GM11168 (cell line): ENCODE data around the gene FMO4.
"Not testable (repeated sequence)": the region's sequence is repeated elsewhere in the genome, so short reads cannot be mapped to it uniquely, and the experiment has no call there.

Source experiments
- in situ Hi-C: fragments of 300-500 bp; cut with MboI; formaldehyde crosslinking; loops from one replicate; pipeline ENCODE4 v1.12.0; 2022; ENCODE audit warnings: low sequenced_read_pairs; ENCODE audit not compliant: unreplicated experiment

FMO4 gene

DNA sequence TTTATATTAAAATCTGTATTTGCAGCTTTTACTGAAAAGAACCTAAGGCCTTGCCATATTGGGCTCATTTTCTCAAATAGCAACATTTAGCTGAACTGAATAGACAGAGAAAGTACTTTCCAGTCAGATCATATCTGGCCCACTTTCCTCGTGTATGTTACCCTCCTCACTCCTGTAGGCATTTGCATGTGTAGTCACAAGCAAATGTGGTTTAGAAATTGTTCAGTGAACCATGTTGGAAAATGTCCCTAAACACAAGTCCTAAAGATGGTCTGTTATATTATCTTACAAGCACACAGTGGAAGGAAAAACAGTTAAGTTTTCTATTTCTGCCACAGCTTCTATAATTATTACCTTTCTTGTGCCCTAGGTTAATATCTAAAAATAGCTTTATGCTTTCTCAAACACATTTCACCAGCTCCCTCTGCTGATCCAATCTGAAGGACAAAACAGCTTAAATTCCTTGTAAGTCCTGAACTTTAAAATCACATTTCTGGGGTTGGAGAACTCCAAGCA lies 606 bp upstream of the FMO4 start:
- in situ Hi-C loops = no loop called here

DNA sequence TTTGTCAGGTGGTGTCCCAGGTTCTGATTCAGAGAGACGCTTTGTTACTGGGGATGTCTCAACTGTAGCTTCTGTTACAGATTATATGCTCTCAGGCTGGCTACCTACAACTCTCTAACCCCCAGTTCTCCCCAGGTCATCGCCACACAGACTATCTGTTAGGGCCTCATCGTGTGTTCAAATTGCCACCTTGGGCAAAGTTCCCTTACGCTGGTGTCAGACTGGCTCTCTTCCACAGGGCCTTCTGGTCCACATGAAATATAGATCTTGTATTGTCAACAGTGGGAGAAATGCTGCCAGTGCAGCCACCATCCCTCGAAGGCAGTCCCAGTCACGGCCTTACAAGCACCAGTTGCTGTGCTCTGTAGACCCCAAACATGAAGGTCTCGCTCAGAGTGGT lies 15.3 kb downstream of the FMO4 start:
- in situ Hi-C loops = no loop called here

DNA sequence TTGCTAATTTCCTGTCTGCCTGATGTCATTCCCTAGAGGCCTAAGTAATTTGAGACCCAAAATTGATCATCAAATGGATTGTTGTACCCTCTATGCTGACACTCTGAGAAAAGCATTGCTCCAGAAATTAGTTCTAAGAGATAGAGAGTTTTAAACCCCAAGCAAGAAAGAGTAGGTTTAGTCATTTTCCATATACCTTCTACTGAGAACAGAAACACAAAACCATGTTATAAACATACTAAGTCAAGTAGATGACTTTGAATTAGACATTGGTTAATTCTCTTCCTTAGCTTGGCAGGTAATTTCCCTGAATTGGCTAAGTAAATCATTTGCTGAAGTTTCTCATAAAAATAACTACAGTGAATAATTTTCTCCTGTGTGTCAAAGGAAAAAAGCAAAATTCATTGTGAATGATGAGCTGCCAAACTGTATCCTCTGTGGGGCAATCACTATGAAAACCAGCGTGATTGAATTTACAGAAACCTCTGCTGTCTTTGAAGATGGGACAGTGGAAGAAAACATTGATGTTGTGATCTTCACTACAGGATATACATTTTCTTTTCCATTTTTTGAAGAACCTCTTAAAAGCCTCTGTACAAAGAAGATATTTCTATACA lies 20.1 kb downstream of the FMO4 start:
- in situ Hi-C loops = no loop called here

DNA sequence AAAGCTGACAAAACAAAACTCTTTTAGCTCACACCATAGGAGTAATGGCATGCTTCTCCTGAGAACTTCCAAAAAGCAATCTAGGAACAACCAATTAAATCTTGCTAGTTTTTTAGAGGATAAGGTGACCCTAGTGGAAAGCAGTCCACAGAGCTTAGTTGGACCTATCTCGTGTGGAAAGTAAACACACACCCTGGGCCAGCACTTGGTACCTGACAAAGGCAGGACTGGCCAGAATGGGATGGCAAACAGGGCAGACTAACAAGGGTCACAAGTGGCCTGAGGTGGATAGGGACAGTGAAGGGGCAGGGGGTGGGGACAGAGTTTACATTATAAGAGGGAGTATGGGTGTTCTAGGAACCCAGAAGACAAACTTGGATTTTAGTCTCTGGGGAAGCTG lies 22.0 kb downstream of the FMO4 start:
- in situ Hi-C loops = no loop called here

DNA sequence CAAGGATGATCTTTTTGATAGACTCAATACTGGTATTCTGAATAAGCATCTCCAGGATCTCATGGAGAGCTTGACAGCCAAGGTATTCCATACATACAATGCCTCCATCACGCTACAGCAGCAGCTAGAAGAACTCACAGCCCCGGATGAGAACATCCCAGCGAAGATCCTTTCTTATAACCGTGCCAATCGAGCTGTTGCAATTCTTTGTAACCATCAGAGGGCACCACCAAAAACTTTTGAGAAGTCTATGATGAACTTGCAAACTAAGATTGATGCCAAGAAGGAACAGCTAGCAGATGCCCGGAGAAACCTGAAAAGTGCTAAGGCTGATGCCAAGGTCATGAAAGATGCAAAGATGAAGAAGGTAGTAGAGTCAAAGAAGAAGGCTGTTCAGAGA lies 25.4 kb downstream of the FMO4 start:
- in situ Hi-C loops = not testable (repeated sequence)

DNA sequence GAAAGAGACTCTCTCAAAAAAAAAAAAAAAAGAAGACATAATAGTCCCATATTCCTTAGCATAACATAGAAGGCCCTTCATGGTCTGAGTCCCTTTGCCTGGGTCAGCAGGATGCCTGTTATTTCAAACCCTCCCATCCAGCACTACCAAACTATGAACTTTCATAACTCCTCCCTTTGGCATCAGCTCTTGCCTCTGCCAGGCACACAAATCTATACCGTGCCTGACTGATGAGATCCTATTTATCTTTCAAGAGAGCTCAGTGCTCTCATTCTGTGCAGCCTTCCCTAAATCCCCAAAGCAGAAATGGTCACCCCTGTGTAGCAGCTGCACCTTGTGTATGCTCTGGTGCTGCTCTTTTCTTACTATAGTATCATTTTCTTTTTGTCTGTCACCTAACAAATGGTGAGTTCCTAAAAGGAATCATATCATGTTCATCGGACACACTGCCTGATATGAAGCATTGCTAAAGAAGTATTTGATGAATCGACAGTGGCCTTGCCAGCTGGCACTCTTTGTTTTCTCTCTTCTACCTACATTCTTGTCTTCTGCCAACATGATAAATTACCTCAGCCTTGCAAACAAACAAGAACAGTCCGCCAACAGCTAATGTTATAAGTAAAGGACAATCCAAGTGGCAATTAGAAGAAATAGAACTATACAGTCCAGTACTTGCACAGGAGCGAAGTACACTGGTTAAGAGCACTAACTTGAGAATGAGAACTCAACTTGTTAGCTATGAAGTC lies 29.9 kb downstream of the FMO4 start:
- in situ Hi-C loops = no loop called here

DNA sequence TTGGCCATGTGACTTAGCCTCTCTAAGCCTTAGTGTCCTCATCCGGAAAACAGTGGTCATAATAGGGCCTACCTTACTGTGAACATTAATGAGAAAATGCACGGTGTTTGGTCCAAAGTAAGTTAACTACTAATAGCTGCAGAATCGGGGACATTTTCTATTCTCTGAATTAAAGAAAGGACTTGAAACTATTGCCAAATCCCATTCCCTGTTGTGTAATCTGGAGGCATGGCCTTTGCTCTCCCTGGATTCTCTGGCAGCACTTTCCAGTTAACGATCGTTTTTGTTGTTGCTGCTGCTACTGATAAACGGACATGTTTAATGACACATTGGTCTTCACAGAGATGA lies 30.5 kb downstream of the FMO4 start:
- in situ Hi-C loops = no loop called here

DNA sequence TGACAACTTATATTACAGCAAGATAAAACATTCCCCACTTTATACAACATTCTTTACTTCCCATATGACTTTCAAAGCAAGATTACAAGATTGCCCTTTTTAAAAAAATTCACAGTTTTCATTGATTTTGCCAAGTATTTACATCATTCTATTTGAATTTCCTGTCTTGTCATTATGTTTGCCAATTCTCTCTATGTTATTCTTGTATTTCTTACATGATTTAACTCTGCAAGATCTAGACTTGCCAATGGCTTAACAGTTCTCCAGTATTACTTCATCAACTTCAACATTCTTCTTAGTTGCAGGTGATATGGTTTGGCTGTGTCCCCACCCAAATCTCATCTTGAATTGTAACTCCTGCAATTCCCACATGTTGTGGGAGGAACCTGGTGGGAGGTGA lies 31.6 kb downstream of the FMO4 start:
- in situ Hi-C loops = no loop called here

DNA sequence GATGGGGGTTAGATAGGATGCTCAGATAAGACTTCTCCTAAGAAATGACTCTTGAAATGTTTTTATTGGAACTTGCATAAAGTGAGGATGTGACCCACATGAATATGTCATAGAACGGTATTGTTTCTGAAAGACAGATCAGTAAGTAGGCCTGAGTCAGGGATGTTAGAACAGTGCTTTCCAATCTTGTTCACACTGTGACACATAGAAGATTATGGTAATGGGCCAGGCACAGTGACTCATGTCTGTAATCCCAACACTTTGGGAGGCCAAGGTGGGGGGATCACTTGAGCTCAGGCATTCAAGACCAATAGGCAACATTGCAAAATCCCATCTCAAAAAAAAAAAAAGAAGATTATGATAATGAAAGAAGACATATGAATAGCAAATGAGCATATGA lies 32.9 kb downstream of the FMO4 start:
- in situ Hi-C loops = no loop called here

DNA sequence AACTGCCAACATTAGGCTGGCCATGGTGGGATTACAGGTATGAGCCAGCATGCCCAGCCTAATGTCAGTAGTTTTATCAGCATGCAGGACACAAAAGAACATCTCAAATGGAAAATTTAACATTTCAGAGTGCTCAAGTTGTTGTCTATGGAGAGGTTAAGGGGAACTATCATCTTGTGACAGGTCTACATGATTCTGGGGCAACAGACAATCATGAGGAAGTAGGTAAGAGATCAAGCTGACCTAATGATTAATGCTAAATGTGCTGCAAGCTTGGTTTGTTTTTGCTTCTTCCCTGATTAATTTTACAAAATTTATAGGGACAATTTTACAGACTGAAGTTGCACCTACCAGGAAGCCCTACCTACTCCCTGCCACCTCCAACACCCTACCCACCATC lies 36.6 kb downstream of the FMO4 start:
- in situ Hi-C loops = no loop called here

DNA sequence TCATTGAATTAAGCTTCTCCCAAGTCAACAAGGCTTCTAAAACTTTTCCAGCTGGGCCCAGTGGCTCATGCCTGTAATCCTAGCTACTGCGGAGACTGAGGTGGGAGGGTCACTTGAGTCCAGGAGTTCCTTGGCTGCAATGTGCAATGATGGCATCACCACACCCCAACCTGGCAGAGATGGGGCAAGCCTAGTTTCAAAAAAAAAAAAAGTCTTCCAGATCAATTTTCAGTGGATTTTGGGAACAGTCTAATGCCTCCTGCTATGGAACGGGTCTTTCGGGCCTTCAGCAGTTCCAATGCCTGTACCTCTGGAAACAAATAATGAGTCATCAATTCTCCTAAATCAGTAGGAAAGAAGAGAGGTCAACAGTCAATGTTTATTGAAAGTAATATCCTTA lies 38.0 kb downstream of the FMO4 start:
- in situ Hi-C loops = no loop called here

DNA sequence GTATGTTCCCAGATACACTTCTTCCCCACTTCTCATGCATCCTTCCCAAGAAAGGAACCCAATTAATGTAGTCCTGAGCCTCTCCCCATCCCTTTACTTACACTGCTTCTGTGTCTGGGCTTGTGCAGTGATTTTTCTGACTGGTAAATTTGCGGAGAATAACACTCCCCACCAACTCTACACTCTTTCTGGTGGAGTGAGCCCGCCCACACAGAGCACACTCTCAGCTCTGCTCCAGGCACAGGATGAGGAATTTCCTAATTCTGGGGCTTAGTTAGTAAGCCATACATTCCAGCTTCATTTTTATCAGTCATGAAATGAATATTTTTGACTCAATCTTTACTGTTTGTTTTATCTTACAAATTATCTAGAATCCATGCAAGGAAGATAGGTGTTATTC lies 38.6 kb downstream of the FMO4 start:
- in situ Hi-C loops = no loop called here

DNA sequence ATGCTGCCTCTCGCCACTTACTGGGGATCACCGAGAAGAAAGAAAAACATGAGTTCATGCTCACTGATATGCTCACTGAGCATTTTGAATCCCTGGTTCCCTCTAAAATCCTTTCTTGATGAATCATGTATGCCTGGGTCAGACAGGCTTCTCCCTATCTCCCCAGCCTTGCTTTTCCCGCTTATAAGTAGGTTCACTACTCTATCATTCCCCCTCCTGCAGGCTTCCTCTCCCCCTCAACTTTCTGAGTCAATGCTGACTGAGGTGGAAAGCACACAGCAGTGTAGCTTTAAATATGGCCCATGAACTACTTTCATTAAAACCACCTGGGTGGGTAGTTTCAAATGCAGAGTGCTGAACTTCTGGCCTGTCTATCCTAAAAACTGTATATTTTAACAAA lies 41.7 kb downstream of the FMO4 start:
- in situ Hi-C loops = no loop called here

DNA sequence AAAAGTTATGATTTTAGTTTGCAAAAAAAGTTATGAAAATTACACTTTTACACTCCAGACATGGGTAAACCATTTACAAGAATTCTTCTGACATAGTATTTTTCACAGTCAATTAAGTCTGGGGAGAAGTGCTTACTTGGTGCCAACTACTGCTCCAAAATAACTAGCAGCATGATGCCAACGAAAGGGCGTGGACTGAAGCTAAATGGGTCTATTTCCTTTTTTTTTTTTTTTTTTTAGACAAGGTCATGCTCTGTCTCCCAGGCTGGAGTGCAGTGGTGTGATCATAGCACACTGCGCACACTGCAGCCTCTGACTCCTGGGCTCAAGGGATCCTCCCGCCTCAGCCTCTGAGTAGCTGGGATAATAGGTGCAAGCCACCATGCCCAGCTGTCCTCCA lies 43.2 kb downstream of the FMO4 start:
- in situ Hi-C loops = no loop called here

DNA sequence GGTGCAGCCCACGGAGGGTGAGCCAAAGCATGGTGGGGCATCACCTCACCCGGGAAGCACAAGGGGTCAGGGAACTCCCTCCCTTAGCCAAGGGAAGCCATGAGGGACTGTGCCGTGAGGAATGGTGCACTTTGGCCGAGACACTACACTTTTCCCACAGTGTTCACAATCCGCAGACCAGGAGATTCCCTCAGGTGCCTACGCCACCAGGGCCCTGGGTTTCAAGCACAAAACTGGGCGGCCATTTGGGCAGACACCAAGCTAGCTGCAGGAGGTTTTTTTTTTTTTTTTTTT lies 45.3 kb downstream of the FMO4 start:
- in situ Hi-C loops = not testable (repeated sequence)

DNA sequence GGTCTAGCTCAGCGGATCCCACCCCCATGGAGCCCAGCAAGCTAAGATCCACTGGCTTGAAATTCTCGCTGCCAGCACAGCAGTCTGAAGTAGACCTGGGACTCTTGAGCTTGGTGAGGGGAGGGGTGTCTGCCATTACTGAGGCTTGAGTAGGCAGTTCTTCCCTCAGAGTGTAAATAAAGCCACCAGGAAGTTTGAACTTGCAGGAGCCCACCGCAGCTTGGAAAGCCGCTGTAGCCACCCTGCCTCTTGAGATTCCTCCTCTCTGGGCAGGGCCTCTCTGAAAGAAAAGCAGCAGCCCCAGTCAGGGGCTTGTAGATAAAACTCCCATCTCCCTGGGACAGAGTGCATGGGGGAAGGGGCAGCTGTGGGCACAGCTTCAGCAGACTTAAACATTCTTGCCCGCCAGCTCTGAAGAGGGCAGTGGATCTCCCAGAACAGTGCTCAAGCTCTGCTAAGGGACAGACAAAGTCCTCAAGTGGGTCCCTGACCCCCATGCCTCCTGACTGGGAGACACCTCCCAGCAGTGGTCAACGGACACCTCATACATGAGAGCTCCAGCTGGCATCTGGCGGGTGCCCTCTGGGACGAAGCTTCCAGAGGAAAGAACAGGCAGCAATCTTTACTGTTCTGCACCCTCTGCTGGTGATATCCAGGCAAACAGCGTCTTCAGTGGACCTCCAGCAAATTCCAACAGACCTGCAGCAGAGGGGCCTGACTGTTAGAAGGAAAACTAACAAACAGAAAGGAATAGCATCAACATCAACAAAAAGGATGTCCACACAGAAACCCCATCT lies 45.9 kb downstream of the FMO4 start:
- in situ Hi-C loops = not testable (repeated sequence)

DNA sequence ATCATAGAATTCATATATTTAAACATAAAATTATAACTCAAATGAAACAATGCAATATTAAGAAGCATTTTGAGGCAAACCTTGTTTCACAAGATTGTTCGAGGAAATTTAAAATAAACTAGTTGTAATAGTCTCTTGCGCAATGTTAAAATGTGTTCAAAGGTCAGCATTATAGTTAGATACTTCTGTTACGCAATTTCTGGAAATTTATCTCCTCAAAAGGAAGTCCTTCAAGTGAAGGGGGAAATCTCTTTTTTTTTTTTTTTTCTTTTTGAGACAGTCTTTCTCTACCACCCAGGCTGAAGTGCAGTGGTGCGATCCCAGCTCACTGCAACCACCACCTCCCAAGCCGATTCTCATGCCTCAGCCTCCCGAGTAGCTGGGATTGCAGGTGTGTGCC lies 52.1 kb downstream of the FMO4 start:
- in situ Hi-C loops = no loop called here

DNA sequence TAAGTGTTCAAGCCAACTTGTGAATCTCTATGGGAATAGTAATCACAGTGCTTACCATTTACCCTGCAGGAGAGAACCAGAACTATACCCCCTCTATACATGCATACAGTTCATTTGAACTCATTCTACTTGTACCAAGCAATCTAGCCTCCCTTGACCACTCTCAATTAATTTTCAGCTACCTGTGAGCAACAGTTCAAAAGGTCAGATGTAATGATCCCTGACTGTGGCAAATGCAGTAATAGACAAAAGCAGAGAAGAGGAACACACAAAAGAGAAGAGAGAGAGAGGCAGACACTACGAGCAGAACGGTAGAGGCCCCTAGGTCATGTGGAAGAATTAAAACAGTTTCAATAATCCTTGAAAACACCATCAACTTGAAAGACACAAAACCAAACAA lies 52.8 kb downstream of the FMO4 start:
- in situ Hi-C loops = no loop called here

DNA sequence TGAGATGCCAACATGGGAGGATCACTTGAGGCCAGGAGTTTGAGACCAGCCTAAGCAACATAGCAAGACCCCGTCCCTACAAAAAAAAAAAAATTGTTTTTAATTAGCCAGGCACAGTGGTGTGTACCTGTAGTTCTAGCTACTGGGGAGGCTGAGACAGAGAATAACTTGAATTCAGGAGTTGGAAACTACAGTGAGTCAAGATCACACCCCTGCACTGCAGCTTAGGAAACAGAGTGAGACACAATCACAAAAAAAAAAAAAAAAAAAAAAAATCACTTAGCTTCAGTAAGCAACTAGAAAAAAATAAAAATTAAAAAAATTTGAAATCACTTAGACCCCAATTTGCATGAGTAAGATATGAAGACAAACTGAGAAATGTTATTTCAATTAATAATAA lies 53.5 kb downstream of the FMO4 start:
- in situ Hi-C loops = no loop called here

DNA sequence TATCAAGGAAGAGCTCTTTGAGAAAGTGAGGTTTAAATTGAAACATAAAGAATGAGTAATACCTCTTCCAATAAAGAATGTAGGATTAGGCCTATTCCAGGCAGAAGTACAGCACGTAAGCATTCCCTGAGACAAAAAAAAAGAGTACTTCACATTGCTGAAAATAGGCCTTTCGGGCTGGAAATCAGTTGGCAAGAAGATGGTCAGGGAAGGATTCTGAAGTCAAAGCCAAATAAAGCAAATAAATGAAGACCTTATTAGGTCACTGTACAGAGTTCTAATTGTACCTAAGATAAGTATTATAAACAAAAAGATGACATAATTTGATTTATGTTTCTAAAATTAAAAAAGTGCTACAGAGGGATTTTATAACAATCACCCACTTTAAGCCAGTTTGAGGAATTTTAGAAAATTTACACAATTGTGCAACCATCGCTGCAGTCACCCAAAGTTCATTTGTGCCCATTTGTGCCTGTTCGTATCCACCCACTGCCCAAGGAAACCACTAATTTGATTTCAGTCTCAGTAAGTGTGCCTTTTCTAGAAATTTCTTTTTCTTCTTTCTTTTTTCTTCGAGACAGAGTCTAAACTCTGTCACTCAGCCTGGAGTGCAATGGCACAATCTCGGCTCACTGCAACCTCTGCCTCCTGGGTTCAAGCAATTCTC lies 58.6 kb downstream of the FMO4 start:
- in situ Hi-C loops = no loop called here
